Peyer's patch (tissue), 4 donors: ENCODE results near the gene EDN2.

Experiments
- POLR2A ChIP-seq, 2 donors: fragments of 450-650 bp; IDR thresholded peaks; one replicate each; pipeline ENCODE4 v1.5.1; 2017; ENCODE audit warnings: antibody characterized with exemption in 2 of 2, mild to moderate bottlenecking in 2 of 2, moderate library complexity in 2 of 2
- TF ChIP-seq, protein P1 (sequence below), 6 experiments: fragments of 450-650 bp in 4 of 6; fragments of 200-600 bp in 2 of 6; sonication (generic) in 1 of 6; IDR thresholded peaks; one replicate each; pipeline ENCODE4 v1.5.1; 2017 to 2019; ENCODE audit warnings: antibody characterized with exemption in 6 of 6, mild to moderate bottlenecking in 3 of 6, moderate library complexity in 1 of 6

DNA sequence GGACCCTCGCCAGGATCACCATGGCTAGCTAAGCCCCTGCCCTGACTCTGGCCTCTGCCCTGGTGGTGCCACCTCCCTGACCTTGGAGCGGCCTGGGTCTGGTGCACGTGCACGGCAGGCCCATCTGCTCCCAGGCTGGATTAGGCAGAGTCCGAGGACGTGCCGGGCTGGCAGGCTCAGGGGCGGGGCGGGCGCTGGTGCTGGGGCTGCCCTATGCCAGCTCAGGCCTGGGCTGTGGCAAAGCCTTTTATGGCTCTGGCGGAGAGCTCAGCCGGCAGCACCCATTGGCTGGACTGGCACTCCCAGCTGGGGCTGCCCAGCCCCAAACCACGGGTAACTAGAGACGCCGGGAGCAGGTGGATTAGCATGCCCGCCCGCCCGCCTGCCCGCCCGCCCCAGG, 17.1 kb upstream of the EDN2 start:
- TF ChIP-seq, protein P1, sequence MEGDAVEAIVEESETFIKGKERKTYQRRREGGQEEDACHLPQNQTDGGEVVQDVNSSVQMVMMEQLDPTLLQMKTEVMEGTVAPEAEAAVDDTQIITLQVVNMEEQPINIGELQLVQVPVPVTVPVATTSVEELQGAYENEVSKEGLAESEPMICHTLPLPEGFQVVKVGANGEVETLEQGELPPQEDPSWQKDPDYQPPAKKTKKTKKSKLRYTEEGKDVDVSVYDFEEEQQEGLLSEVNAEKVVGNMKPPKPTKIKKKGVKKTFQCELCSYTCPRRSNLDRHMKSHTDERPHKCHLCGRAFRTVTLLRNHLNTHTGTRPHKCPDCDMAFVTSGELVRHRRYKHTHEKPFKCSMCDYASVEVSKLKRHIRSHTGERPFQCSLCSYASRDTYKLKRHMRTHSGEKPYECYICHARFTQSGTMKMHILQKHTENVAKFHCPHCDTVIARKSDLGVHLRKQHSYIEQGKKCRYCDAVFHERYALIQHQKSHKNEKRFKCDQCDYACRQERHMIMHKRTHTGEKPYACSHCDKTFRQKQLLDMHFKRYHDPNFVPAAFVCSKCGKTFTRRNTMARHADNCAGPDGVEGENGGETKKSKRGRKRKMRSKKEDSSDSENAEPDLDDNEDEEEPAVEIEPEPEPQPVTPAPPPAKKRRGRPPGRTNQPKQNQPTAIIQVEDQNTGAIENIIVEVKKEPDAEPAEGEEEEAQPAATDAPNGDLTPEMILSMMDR (IDR thresholded peaks at IDR 0.05) = no peak
- TF ChIP-seq POLR2A (IDR thresholded peaks at IDR 0.05) = peak in 1 of 2 donors; percentile 38
